ENCODE results near the gene RASAL3.

GRCh38 chr19:15412832-15413231, 51.5 kb downstream of the RASAL3 start:
- TF ChIP-seq POLR2A (IDR thresholded peaks at IDR 0.05; ENCODE audit: borderline replicate concordance, extremely low read depth, insufficient read depth, insufficient read length) (no peak), CTCF (IDR thresholded peaks at IDR 0.05 in 2 of 3, conservative IDR thresholded peaks at IDR 0.05 in 1 of 3; ENCODE audit: borderline replicate concordance in 1 of 3, insufficient read depth in 1 of 3, low read depth in 2 of 3, low read length in 2 of 3) (no peak), JUND (IDR thresholded peaks at IDR 0.05) (no peak), EZH2 (IDR thresholded peaks at IDR 0.05) (no peak), CBX3 (IDR thresholded peaks at IDR 0.05; ENCODE audit: low read depth) (no peak), CEBPB (IDR thresholded peaks at IDR 0.05; ENCODE audit: low read depth) (no peak), POLR2AphosphoS5 (IDR thresholded peaks at IDR 0.05; ENCODE audit: low read depth, low read length) (no peak), MAX (IDR thresholded peaks at IDR 0.05) (no peak), TCF7L2 (IDR thresholded peaks at IDR 0.05; ENCODE audit: borderline replicate concordance, extremely low read depth, insufficient read depth, insufficient read length) (no peak), YY1 (IDR thresholded peaks at IDR 0.05; ENCODE audit: extremely low read depth, insufficient replicate concordance, low read depth, low read length) (no peak), REST (IDR thresholded peaks at IDR 0.05; ENCODE audit: low read depth) (no peak)
